ENCODE measurements around the gene RACK1.

- TF ChIP-seq CTCF (IDR thresholded peaks at IDR 0.05; ENCODE audit: low read length) (no peak), EZH2phosphoT487 (IDR thresholded peaks at IDR 0.05; ENCODE audit: low read length) (no peak)
These were observed 46.3 kb downstream of the RACK1 start for GRCh38 chr5:181197326-181197951.

All from MM.1S (cell line).